ENCODE results near the gene RIN2.

GRCh38 chr20:19764207-19764606, 6.1 kb downstream of the RIN2 start:
- no peak for TF ChIP-seq CTCF (conservative IDR thresholded peaks at IDR 0.05; ENCODE audit: low read length)
- no peak for TF ChIP-seq EZH2phosphoT487 (IDR thresholded peaks at IDR 0.05; ENCODE audit: borderline replicate concordance)
